Ishikawa (cell line): Measurements from ENCODE around the gene NRXN3.

Experiments used
- CEBPB ChIP-seq: IDR thresholded peaks from 2 replicates; pipeline ENCODE4 v1.6.1; 2012
- CREB1 ChIP-seq: IDR thresholded peaks from 2 replicates; pipeline ENCODE4 v1.6.1; 2012; ENCODE audit warnings: low read depth
- EP300 ChIP-seq: IDR thresholded peaks from 2 replicates; pipeline ENCODE4 v1.6.1; 2012; ENCODE audit warnings: borderline replicate concordance
- FOXM1 ChIP-seq: IDR thresholded peaks from 2 replicates; pipeline ENCODE4 v1.6.1; 2012; ENCODE audit warnings: low read depth, borderline replicate concordance
- MAX ChIP-seq: IDR thresholded peaks from 2 replicates; pipeline ENCODE4 v1.6.1; 2012
- TAF1 ChIP-seq: IDR thresholded peaks from 2 replicates; pipeline ENCODE4 v1.6.1; 2012; ENCODE audit warnings: low read depth, mild to moderate bottlenecking
- ZBTB7A ChIP-seq: IDR thresholded peaks from 2 replicates; pipeline ENCODE4 v1.6.1; 2012; ENCODE audit warnings: low read depth
- TF ChIP-seq, protein P1 (sequence below): IDR thresholded peaks from 2 replicates; pipeline ENCODE4 v1.6.1; 2012; ENCODE audit warnings: low read depth, mild to moderate bottlenecking
- TF ChIP-seq, protein P2 (sequence below): IDR thresholded peaks from 2 replicates; pipeline ENCODE4 v1.6.1; 2012

DNA sequence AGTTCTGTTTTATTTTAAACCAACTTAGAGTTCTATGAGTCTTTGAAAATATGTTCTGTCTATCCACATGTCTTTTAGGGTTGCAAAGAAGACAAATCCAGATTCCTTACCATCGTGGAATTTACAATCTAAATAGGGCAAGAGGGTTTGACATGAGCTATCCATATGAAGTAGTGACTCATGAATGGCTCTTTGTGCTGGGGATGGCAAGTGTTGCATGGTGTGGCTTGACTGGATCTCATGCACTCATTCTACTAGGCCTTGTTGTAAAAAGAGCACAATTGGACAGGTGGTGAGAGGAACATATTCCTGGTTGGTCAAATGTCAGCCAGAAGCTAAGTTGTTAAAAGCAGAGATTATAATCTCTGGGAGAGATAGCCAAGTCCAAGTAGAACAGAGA is 1532.0 kb downstream of the NRXN3 start:
- TF ChIP-seq CEBPB: no peak
- no peak for TF ChIP-seq CREB1
- TF ChIP-seq, protein P1, sequence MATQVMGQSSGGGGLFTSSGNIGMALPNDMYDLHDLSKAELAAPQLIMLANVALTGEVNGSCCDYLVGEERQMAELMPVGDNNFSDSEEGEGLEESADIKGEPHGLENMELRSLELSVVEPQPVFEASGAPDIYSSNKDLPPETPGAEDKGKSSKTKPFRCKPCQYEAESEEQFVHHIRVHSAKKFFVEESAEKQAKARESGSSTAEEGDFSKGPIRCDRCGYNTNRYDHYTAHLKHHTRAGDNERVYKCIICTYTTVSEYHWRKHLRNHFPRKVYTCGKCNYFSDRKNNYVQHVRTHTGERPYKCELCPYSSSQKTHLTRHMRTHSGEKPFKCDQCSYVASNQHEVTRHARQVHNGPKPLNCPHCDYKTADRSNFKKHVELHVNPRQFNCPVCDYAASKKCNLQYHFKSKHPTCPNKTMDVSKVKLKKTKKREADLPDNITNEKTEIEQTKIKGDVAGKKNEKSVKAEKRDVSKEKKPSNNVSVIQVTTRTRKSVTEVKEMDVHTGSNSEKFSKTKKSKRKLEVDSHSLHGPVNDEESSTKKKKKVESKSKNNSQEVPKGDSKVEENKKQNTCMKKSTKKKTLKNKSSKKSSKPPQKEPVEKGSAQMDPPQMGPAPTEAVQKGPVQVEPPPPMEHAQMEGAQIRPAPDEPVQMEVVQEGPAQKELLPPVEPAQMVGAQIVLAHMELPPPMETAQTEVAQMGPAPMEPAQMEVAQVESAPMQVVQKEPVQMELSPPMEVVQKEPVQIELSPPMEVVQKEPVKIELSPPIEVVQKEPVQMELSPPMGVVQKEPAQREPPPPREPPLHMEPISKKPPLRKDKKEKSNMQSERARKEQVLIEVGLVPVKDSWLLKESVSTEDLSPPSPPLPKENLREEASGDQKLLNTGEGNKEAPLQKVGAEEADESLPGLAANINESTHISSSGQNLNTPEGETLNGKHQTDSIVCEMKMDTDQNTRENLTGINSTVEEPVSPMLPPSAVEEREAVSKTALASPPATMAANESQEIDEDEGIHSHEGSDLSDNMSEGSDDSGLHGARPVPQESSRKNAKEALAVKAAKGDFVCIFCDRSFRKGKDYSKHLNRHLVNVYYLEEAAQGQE: no peak
- TF ChIP-seq, protein P2, sequence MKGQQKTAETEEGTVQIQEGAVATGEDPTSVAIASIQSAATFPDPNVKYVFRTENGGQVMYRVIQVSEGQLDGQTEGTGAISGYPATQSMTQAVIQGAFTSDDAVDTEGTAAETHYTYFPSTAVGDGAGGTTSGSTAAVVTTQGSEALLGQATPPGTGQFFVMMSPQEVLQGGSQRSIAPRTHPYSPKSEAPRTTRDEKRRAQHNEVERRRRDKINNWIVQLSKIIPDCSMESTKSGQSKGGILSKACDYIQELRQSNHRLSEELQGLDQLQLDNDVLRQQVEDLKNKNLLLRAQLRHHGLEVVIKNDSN: no peak
- no peak for TF ChIP-seq ZBTB7A
- no peak for TF ChIP-seq FOXM1
- no peak for TF ChIP-seq EP300
- TF ChIP-seq TAF1: no peak
- no peak for TF ChIP-seq MAX
